GM10248 (cell line): ENCODE results near the gene SLC25A40.
"Not testable (repeated sequence)": the region's sequence is repeated elsewhere in the genome, so short reads cannot be mapped to it uniquely, and the experiment has no call there.

Experiments
- CTCF ChIA-PET: fragments of 300-600 bp; sonication (Branson Sonifier 250); formaldehyde crosslinking; extraction: SDS; loops from one replicate; lab custom pipeline; 2021; ENCODE audit warnings: antibody characterized with exemption; lab: Yijun Ruan, JAX
- POLR2A ChIA-PET: fragments of 350-650 bp; sonication (Branson Sonifier 250); formaldehyde crosslinking; extraction: SDS; loops from one replicate; lab custom pipeline; 2020; ENCODE audit warnings: antibody characterized with exemption; lab: Yijun Ruan, JAX
- DNase-seq: peaks from one replicate; pipeline ENCODE4 v3.0.0; 2012; ENCODE audit errors: extremely low spot score
- CTCF ChIP-seq: IDR thresholded peaks from 2 replicates; pipeline ENCODE4 v1.5.1; 2012; ENCODE audit warnings: mild to moderate bottlenecking, low read depth; ENCODE audit errors: extremely low read depth, missing control alignments, control extremely low read depth

Gene SLC25A40

GRCh38 chr7:87870471-87870870 is 5.7 kb downstream of the SLC25A40 start:
- ChIA-PET POLR2A (no interaction called here), CTCF (interaction anchor here (1.3 to 2.5 kb wide), 3 partner anchors 17 to 30 kb away, joined by 3 to 7 read pairs (median 4); no protein-coding TSS in a partner anchor)
- TF ChIP-seq CTCF: no peak
- DNase-seq: no peak

- DNase-seq, POLR2A ChIA-PET, CTCF ChIA-PET: not testable (repeated sequence)
Observed at GRCh38 chr7:87866533-87866932, 9.6 kb downstream of the SLC25A40 start.

DNA sequence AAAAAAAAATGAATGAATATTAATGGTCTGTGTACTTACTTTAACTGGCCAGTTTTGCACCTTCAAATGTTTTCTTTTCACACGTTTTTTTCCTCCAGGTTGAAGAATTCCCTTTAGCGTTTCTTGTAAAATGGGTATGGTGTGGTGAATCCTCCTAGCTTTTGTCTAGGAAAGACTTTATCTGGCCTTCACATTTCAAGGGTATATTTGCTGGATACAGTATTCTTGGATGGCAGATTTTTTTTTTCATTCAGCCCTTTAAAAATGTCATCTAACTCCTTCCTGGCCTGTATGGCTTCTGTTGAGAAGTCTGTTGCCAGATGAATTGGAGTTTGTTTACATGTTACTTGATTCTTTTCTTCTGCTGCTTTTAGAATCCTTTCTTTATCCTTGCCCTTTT is 10.1 kb downstream of the SLC25A40 start:
- CTCF ChIA-PET: no interaction called here
- no peak for DNase-seq
- TF ChIP-seq CTCF: no peak
- POLR2A ChIA-PET: no interaction called here

GRCh38 chr7:87858417-87859100 is 17.6 kb downstream of the SLC25A40 start:
- no peak for DNase-seq
- ChIA-PET CTCF (no interaction called here), POLR2A (no interaction called here)
- TF ChIP-seq CTCF: no peak

DNA sequence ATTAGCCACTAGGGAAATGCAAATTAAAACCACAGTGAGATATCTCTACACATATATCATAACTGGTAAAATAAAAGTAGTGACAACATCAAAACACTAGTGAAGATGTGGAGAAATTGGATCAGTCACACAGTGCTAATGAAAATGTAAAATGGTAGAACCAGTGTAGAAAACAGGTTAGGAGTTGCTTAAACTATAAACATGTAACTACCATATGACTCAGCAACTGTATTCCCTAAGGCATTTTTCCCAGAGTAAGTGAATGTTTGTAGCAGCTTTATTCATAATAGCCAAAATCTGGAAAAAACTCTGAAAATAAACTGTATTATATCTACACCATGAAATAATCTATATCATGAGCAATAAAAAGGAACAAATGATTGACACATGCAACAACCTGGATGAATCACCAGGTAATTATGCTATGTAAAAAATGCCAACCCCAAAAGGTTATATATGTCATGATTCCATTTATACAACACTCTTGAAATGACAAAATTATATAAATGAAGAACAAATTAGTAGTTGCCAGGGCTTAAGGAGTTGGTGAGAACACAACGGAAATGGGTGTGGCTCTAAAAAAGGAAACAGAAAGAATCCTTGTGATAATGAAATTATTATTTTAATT is 22.8 kb downstream of the SLC25A40 start:
- CTCF ChIA-PET: no interaction called here
- POLR2A ChIA-PET: no interaction called here
- DNase-seq: no peak
- TF ChIP-seq CTCF: no peak

DNA sequence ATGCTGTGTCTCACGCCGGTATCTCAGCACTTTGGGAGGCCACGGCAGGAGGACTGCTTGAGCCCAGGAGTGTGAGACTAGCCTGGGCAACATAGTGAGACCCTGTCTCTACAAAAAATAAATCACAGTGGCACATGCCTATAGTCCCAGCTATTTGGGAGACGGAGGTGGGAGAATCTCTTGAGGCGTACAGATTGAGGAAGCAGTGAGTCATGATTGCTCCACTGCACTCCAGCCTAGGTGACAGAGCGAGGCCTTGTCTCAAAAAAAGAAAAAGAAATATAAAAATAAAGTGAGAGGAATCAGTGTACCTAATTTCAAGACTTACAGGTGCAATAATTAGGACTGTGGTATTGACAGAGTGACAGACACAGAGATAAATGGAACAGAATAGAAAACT is 23.9 kb downstream of the SLC25A40 start:
- CTCF ChIA-PET: no interaction called here
- POLR2A ChIA-PET: no interaction called here
- TF ChIP-seq CTCF: no peak
- DNase-seq: no peak

DNA sequence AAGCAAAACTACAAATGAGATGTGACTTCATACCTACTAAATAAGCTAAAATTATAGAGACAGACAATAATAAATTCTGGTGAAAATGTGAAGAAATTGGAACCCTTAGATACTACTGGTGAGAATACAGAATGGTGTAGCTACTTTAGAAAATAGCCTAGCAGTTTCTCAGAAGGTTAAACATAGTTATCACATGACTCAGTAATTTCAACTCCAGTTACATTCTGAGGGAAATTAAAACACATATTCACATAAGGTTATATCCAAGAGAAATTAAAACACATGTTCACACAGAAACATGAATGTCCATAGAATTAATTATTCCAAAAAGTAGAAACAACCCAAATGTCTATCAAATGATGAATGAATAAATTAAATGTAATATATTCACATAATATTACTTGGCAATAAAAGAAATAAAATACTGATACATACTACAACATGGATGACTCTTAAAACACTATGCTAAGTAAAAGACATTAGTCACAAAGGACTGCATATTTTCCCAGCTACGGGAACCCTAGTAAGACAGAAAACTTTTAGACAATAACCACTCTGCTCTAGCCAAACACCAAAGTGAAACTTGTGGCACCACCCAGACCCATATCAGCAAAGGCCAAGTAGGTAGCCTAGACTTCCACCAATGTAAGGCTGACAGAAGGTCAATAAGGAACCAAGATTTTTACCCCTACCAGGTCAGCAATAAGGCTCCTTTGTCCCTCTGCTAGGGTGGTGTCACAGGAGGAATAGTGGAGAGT is 25.1 kb downstream of the SLC25A40 start:
- CTCF ChIA-PET: no interaction called here
- DNase-seq: no peak
- POLR2A ChIA-PET: no interaction called here
- TF ChIP-seq CTCF: no peak
